ENCODE data around the gene GRIP2. TPM values are rescaled to one million over a fixed set of nuclear protein-coding genes. Genes with fewer than 3 reads are reported as not detected.

The GRIP2 gene
- total RNA-seq, 2 donors from 2014 or later, result not detected

DNA sequence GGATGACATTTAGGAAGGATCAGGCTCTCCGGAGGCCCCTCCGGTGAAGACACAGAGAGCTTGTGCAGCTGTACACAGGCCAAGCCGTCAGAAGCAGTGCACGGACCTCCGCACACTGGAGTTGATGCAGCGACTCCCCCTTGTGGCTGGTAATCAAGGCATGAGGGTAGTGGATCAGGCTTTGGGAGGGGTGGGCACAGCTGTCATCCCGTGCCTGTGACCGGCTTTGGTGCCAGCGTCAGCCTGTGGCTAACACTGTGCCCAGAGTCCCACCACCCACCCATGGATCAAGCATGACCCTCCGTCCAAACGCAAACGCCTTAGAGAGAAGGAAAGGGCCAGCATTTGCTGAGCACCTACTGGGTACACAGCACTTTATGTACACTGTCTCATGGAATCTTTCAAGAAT is 8.2 kb upstream of the GRIP2 start:
- Mint-ChIP-seq H3K9me3 (no peaks in the 10 kb centered on the region), H3K27ac (no peak overlapping the region), H3K36me3 (no peaks in the 10 kb centered on the region)
- DNase-seq (ENCODE audit: low spot score in 2 of 2) (peak in 1 of 2 donors; percentile 40), ATAC-seq (peak; percentile 62 to 86)

DNA sequence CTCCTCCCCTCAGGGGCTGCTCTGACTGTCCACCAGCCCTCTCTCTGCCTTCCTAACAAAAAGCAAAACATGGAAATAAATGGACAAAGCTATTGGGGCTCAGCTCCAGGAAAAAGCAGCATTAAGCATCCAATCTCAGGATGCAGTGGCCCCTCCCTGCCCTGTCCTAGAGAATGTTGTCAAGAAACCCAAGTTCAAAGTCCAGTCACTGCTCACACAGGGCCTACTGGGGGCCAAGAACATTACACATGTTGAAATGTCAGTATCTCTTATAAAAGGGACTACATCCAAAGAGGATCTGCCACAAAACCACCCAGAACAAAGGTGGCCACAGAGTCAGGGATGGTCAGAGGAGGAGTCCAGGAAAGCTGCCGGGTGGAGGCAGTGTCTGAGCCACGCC is 7.6 kb upstream of the GRIP2 start:
- DNase-seq (ENCODE audit: low spot score in 2 of 2), result no peak
- Mint-ChIP-seq H3K27ac (no peak overlapping the region), H3K36me3 (no peaks in the 10 kb centered on the region), H3K9me3 (no peaks in the 10 kb centered on the region)
- no peak for ATAC-seq

DNA sequence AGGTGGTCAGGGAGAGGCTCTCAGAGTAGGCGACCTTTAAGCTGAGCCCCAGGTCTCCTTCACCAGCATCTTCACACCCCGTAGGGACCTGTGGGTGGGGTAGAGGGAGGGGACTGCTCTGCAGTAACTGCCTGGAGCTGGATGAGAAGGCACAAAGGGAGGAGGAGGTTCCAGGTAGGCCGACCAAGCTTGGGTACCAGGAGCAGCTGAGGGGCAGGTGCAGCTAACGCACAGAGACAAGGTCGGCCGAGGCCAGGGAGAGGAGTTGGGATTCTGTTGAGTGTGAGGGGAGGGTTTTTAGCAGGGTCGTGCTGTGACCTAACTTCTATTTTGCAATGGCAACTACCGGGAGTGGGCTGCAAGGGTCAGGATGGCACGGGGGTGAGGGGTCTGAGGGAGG is 5.9 kb upstream of the GRIP2 start:
- no peaks in the 10 kb centered on the region for H3K9me3 Mint-ChIP-seq
- H3K27ac Mint-ChIP-seq, result peak overlapping the region in 1 of 2 donors; percentile 52
- no peaks in the 10 kb centered on the region for H3K36me3 Mint-ChIP-seq
- ATAC-seq (no peak), DNase-seq (ENCODE audit: low spot score in 2 of 2) (no peak)

DNA sequence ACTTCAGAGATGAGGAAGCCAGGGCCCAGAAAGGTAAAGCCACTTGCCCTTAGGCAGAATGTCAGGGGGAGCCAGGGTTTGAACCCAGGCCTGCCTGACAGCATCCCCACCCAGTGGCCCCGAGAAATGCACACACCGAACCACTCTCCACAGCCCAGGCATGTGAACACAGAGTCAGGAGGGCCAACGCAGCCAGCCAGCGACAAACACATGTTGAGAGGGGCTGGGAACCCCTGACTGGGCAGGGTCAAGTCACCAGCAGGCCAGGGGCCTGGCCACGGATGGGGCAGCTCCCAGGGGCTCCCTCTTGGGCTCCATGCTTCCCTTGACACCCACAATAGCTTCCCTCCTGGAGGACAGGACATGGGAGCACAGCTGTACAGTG is 5.1 kb upstream of the GRIP2 start:
- ATAC-seq (no peak), DNase-seq (ENCODE audit: low spot score in 2 of 2) (no peak)
- H3K27ac Mint-ChIP-seq, result no peak overlapping the region
- no peaks in the 10 kb centered on the region for H3K36me3 Mint-ChIP-seq
- H3K9me3 Mint-ChIP-seq, result no peaks in the 10 kb centered on the region

DNA sequence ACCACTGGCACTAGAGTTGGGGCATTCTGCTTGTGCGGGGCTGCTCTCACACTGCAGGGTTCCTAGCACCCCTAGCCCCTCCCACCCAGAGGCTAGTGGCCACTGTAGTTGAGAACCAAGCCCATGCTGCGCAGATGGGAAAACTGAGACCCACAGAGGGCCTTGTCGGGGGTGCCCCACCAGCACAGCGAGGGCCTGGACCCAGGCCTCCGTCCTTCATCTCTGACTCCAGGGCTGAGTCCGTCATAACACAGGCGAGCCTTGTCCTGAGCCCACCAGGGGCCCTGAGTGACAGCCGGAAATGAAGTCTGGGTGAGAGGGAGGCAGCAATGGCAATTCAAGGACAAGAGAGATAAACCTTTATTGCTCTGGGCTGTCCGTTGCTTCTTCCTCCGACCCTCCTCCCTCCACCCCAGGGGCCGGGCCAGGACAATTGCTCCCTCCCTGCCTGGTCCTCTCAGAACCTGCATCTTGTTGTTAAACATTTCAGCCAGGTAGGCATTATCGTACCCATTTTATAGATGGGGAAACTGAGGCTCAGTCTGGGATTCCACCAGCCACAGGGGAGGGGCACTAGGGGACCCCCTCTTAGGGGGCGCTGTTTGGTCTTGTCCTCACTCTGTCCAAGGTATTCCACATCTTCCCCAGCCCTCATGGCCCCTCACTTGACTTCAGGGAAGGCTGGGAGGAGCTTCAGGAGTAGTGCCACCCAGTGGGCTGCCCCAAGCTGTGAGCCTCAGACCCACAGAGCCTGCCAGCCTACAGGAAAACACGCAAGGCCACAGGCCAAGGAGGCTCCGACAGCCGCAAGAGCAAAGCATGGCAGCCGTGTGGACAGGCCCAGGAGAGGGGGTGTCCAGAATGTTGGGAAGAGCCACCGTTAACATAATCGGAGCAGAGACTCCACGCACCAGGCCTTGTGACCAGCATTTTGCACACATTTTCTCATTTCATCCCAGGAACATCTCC is 4.4 kb upstream of the GRIP2 start:
- no peak overlapping the region for H3K27ac Mint-ChIP-seq
- ATAC-seq (no peak), DNase-seq (ENCODE audit: low spot score in 2 of 2) (no peak)
- no peaks in the 10 kb centered on the region for H3K36me3 Mint-ChIP-seq
- no peaks in the 10 kb centered on the region for H3K9me3 Mint-ChIP-seq

DNA sequence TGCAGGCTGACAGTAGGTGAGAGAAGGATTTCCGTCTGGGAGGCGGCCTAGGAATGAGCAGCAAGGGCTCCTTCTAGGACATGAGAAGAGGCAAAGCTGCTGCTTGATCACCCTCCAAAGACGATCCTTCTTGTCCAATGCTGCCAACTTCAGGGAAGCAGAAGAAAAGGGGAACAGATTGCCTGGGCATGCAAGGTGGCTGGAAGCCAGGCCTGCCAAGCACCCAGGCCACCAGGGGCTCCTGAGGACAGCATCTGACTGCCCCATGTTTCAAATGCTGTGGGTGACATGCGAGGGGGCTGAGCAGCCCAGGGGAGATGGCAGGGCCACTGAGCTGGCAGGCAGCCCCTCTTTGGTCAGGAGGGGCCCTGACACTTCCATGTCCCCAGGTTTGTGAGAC is 3.3 kb upstream of the GRIP2 start:
- no peaks in the 10 kb centered on the region for H3K9me3 Mint-ChIP-seq
- H3K27ac Mint-ChIP-seq, result no peak overlapping the region
- DNase-seq (ENCODE audit: low spot score in 2 of 2) (no peak), ATAC-seq (no peak)
- H3K36me3 Mint-ChIP-seq, result no peaks in the 10 kb centered on the region

- H3K9me3 Mint-ChIP-seq, result no peaks in the 10 kb centered on the region
- DNase-seq (ENCODE audit: low spot score in 2 of 2) (no peak), ATAC-seq (no peak)
- no peaks in the 10 kb centered on the region for H3K36me3 Mint-ChIP-seq
- peak overlapping the region in 1 of 2 donors; percentile 50 for H3K27ac Mint-ChIP-seq
Observed at GRCh38 chr3:14542656-14543055, 2.5 kb upstream of the GRIP2 start.

- ATAC-seq (no peak), DNase-seq (ENCODE audit: low spot score in 2 of 2) (no peak)
- H3K9me3 Mint-ChIP-seq, result no peaks in the 10 kb centered on the region
- no peak overlapping the region for H3K27ac Mint-ChIP-seq
- H3K36me3 Mint-ChIP-seq, result no peaks in the 10 kb centered on the region
Observed at GRCh38 chr3:14541646-14542045, 1.5 kb upstream of the GRIP2 start.

GRCh38 chr3:14540821-14541385 is 761 bp upstream of the GRIP2 start:
- ATAC-seq (no peak), DNase-seq (ENCODE audit: low spot score in 2 of 2) (no peak)
- H3K9me3 Mint-ChIP-seq, result no peaks in the 10 kb centered on the region
- H3K36me3 Mint-ChIP-seq, result no peaks in the 10 kb centered on the region
- no peak overlapping the region for H3K27ac Mint-ChIP-seq

GRCh38 chr3:14539384-14539741 is 779 bp downstream of the GRIP2 start:
- Mint-ChIP-seq H3K27ac (no peak overlapping the region), H3K9me3 (no peaks in the 10 kb centered on the region), H3K36me3 (no peaks in the 10 kb centered on the region)
- ATAC-seq (no peak), DNase-seq (ENCODE audit: low spot score in 2 of 2) (no peak)

DNA sequence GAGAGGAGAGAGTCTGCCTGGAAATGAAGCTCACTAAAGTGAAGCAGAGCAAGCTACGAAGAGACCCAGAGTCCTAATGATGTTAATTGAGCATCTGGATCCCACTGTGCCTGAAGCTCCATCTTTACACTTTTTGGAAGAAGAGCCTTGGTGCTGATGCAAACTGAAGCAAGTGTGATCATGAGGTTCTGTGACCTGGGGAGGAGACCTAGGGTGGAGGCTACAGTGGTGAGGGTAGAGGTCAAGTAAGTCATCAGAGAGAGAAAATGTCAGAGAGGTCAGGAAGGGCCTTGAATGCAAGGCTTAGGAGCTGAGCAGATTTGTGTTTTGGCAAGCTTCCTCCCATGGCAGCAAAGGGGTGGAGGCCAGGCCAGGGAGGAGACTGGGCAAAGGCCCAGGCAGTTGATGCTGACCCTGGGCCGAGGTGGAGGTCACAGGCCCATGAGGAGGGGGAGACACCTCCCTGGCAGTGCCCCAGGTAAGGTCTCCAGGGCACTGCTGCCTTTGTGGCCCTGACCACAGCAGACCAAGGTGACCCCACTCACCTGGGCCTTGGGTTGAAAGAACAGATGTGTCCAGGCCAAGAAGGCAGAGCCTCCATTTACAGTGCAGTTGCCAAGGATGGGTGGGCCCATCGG is 1.6 kb downstream of the GRIP2 start:
- Mint-ChIP-seq H3K27ac (no peak overlapping the region), H3K9me3 (no peaks in the 10 kb centered on the region), H3K36me3 (no peaks in the 10 kb centered on the region)
- ATAC-seq (no peak), DNase-seq (ENCODE audit: low spot score in 2 of 2) (no peak)

GRCh38 chr3:14537590-14538450 is 2.3 kb downstream of the GRIP2 start:
- no peaks in the 10 kb centered on the region for H3K9me3 Mint-ChIP-seq
- H3K36me3 Mint-ChIP-seq, result no peaks in the 10 kb centered on the region
- no peak for ATAC-seq
- no peak for DNase-seq (ENCODE audit: low spot score in 2 of 2)
- H3K27ac Mint-ChIP-seq, result no peak overlapping the region

- ATAC-seq, result no peak
- Mint-ChIP-seq H3K27ac (peak overlapping the region in 1 of 2 donors; percentile 19), H3K36me3 (no peaks in the 10 kb centered on the region), H3K9me3 (no peaks in the 10 kb centered on the region)
- no peak for DNase-seq (ENCODE audit: low spot score in 2 of 2)
Observed at GRCh38 chr3:14536837-14537589, 3.1 kb downstream of the GRIP2 start.

DNA sequence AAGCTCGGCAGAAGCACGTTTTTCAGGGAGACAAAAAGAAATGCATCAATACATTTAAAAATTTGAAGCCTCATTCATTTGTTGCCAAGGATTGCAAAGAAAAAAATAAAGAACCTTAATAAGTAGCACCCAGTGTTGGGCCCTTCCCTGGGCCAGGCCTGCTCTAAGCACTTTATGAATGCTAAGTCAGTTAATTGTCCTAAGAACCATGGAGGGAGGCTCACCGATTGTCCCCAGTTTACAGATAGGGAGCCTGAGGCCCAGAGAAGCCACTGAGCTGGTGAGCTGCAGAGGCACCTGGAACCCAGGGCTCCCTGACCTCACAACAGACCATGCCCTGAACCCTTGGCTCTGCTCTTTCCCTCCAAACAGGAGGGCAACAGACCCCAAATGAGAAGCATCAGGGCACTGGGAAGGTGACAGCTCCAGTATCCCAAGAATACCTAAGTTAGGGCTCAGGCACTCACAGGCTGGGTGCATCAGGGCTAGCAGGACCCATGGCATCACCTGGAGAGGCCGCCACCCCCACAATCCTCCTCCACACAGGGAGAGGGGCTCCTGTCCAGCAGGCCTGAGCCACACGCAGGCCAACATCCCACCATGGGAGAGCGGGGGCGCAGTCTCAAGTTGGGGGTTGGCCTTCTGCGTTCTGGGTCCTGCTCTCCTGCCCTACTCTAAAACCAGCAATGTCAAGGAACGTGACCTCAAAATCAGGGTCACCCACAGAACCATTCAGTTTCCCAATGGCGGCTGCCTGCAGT is 3.9 kb downstream of the GRIP2 start:
- Mint-ChIP-seq H3K9me3 (no peaks in the 10 kb centered on the region), H3K36me3 (no peaks in the 10 kb centered on the region), H3K27ac (no peak overlapping the region)
- ATAC-seq (no peak), DNase-seq (ENCODE audit: low spot score in 2 of 2) (no peak)

DNA sequence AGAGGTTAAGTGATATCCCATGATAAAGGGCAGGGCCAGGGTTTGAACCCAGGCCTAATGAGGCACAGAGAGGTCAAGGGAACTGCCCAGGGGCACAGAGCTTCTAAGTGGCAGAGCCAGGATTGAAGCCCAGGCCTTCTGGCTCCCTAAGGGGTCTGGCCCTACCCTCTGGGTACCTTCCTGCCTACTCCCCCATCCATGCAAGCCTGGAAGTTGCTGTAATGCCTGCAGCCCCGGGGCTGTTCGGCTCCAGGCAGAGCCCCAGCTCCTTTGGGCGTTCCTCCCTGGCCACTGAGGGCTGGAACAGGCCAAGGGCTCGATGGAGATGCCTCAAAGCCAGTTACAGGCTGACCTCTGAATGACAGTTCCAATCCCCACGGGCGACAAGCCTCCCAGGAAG is 4.5 kb downstream of the GRIP2 start:
- no peaks in the 10 kb centered on the region for H3K9me3 Mint-ChIP-seq
- ATAC-seq (no peak), DNase-seq (ENCODE audit: low spot score in 2 of 2) (no peak)
- H3K27ac Mint-ChIP-seq, result no peak overlapping the region
- H3K36me3 Mint-ChIP-seq, result no peaks in the 10 kb centered on the region

All from activated naive CD4-positive, alpha-beta T cell treated with anti-CD3 and anti-CD28 coated beads, Interleukin-2, amount 50 U/mL, for 72 hours (primary cell).